Common myeloid progenitor, CD34-positive (primary cell): ENCODE results near the gene YAP1.

ENCODE experiments used
- CTCF ChIA-PET: fragments of 350-600 bp; sonication (Branson Sonifier 250); formaldehyde crosslinking; loops from one replicate; lab custom pipeline; 2021; ENCODE audit warnings: antibody characterized with exemption; lab: Charles Lee
- POLR2A ChIA-PET: fragments of 350-600 bp; sonication (Branson Sonifier 250); formaldehyde crosslinking; loops from one replicate; lab custom pipeline; 2021; ENCODE audit warnings: antibody characterized with exemption; lab: Charles Lee
- DNase-seq, 3 donors: peaks; one replicate each; pipeline versions ENCODE4 v3.0.0 to v3.0.0-alpha.2; 2013
- H3K27ac ChIP-seq, 2 experiments: 1 replicate in 1 of 2; 2 replicates in 1 of 2; pipeline ENCODE4 v1.7.0; 2013; ENCODE audit warnings: inconsistent platforms in 2 of 2, low read length in 2 of 2, mild to moderate bottlenecking in 2 of 2, low read depth in 1 of 2, moderate library complexity in 1 of 2; ENCODE audit not compliant: severe bottlenecking in 2 of 2, insufficient read depth in 1 of 2, poor library complexity in 1 of 2
- H3K27me3 ChIP-seq, 5 experiments: replicated peaks in 2 of 5; 1 replicate in 3 of 5; 2 replicates in 2 of 5; pipeline versions ENCODE4 v1.6.1 to v1.7.0; 2013; ENCODE audit warnings: low read length in 4 of 5, mild to moderate bottlenecking in 2 of 5, moderate library complexity in 2 of 5, inconsistent platforms in 1 of 5; ENCODE audit not compliant: insufficient read depth in 5 of 5, control insufficient read depth in 4 of 5
- H3K36me3 ChIP-seq, 4 experiments: 1 replicate in 2 of 4; 2 replicates in 2 of 4; pipeline versions ENCODE4 v1.6.1 to v1.7.0; 2013; ENCODE audit warnings: low read length in 3 of 4, control low read depth in 1 of 4, mild to moderate bottlenecking in 1 of 4; ENCODE audit not compliant: control insufficient read depth in 4 of 4, insufficient read depth in 4 of 4
- H3K4me1 ChIP-seq, 4 experiments: 1 replicate in 3 of 4; 2 replicates in 1 of 4; pipeline versions ENCODE4 v1.6.1 to v1.7.1; 2013; ENCODE audit warnings: low read length in 3 of 4, mild to moderate bottlenecking in 3 of 4, control low read depth in 1 of 4, inconsistent platforms in 1 of 4, moderate library complexity in 1 of 4; ENCODE audit not compliant: control insufficient read depth in 4 of 4, insufficient read depth in 4 of 4; ENCODE audit errors: control extremely low read depth in 1 of 4
- H3K4me3 ChIP-seq, 7 experiments: 1 replicate in 4 of 7; 2 replicates in 3 of 7; pipeline versions ENCODE4 v1.5.1 to v1.7.0; 2013; ENCODE audit warnings: mild to moderate bottlenecking in 7 of 7, low read length in 6 of 7, moderate library complexity in 6 of 7, inconsistent platforms in 2 of 7, low read depth in 2 of 7, control low read depth in 1 of 7; ENCODE audit not compliant: insufficient read depth in 4 of 7, control insufficient read depth in 1 of 7; ENCODE audit errors: extremely low read depth in 1 of 7
- H3K9me3 ChIP-seq, 5 experiments: 1 replicate in 4 of 5; 2 replicates in 1 of 5; pipeline versions ENCODE4 v1.6.1 to v1.7.1; 2013; ENCODE audit warnings: low read length in 4 of 5, mild to moderate bottlenecking in 2 of 5, inconsistent platforms in 1 of 5, low read depth in 1 of 5, moderate library complexity in 1 of 5; ENCODE audit not compliant: control insufficient read depth in 4 of 5, insufficient read depth in 2 of 5; ENCODE audit errors: control extremely low read depth in 1 of 5
- WGBS: methylation state at CpG from one replicate; pipeline ENCODE4 v1.1.5; 2013; ENCODE audit not compliant: insufficient coverage; 5-methylcytosine and 5-hydroxymethylcytosine counted together

YAP1 gene

GRCh38 chr11:102157219-102157618 is 47.0 kb downstream of the YAP1 start:
- H3K27me3 ChIP-seq = peaks cover 4 to 30% (median 19%) of the 10 kb centered on the region in 5 experiments
- H3K4me1 ChIP-seq = no peaks in the 10 kb centered on the region
- POLR2A ChIA-PET = no interaction called here
- H3K4me3 ChIP-seq = no peak overlapping the region
- no peak for DNase-seq
- CTCF ChIA-PET = no interaction called here
- WGBS = 100% methylated on average over 1 of the region's 2 CpGs
- H3K9me3 ChIP-seq = no peaks in the 10 kb centered on the region
- no peak overlapping the region for H3K27ac ChIP-seq
- H3K36me3 ChIP-seq = no peaks in the 10 kb centered on the region

GRCh38 chr11:102158164-102158735 is 48.0 kb downstream of the YAP1 start:
- ChIA-PET POLR2A (no interaction called here), CTCF (no interaction called here)
- 80% methylated on average over 2 of the region's 2 CpGs for WGBS
- Histone ChIP-seq H3K4me3 (no peak overlapping the region), H3K27ac (no peak overlapping the region), H3K27me3 (peaks cover 4 to 26% (median 14%) of the 10 kb centered on the region in 5 experiments), H3K9me3 (no peaks in the 10 kb centered on the region), H3K4me1 (no peaks in the 10 kb centered on the region), H3K36me3 (no peaks in the 10 kb centered on the region)
- no peak for DNase-seq

GRCh38 chr11:102163368-102163767 is 53.1 kb downstream of the YAP1 start:
- Histone ChIP-seq H3K9me3 (no peaks in the 10 kb centered on the region), H3K4me1 (no peaks in the 10 kb centered on the region), H3K4me3 (no peak overlapping the region), H3K36me3 (no peaks in the 10 kb centered on the region), H3K27ac (no peak overlapping the region), H3K27me3 (peaks cover 2 to 31% (median 22%) of the 10 kb centered on the region in 5 experiments)
- POLR2A ChIA-PET = no interaction called here
- WGBS = 100% methylated on average over 2 of the region's 4 CpGs
- no peak for DNase-seq
- CTCF ChIA-PET = no interaction called here

GRCh38 chr11:102166175-102167064 is 56.2 kb downstream of the YAP1 start:
- H3K27me3 ChIP-seq = peaks cover 0 to 26% (median 18%) of the 10 kb centered on the region in 5 experiments
- ChIA-PET POLR2A (no interaction called here), CTCF (no interaction called here)
- H3K4me1 ChIP-seq = no peaks in the 10 kb centered on the region
- DNase-seq = no peak
- H3K27ac ChIP-seq = no peak overlapping the region
- no peaks in the 10 kb centered on the region for H3K9me3 ChIP-seq
- no peaks in the 10 kb centered on the region for H3K36me3 ChIP-seq
- H3K4me3 ChIP-seq = no peak overlapping the region
- WGBS = 94% methylated on average over 4 of the region's 6 CpGs

GRCh38 chr11:102168481-102168880 is 58.2 kb downstream of the YAP1 start:
- Histone ChIP-seq H3K9me3 (no peaks in the 10 kb centered on the region), H3K27ac (no peak overlapping the region), H3K4me3 (no peak overlapping the region), H3K27me3 (peaks cover 0 to 34% (median 19%) of the 10 kb centered on the region in 5 experiments), H3K36me3 (no peaks in the 10 kb centered on the region), H3K4me1 (no peaks in the 10 kb centered on the region)
- CTCF ChIA-PET = no interaction called here
- DNase-seq = no peak
- WGBS = 50% methylated on average over 1 of the region's 1 CpG
- POLR2A ChIA-PET = no interaction called here

- POLR2A ChIA-PET = no interaction called here
- CTCF ChIA-PET = interaction anchor here (1.0 kb wide), 1 partner anchor 29 kb away, joined by 3 read pairs; no protein-coding TSS in a partner anchor
- no peaks in the 10 kb centered on the region for H3K9me3 ChIP-seq
- no peak overlapping the region for H3K27ac ChIP-seq
- H3K36me3 ChIP-seq = no peaks in the 10 kb centered on the region
- peaks cover 0 to 38% (median 10%) of the 10 kb centered on the region in 5 experiments for H3K27me3 ChIP-seq
- no peak overlapping the region for H3K4me3 ChIP-seq
- H3K4me1 ChIP-seq = no peaks in the 10 kb centered on the region
- DNase-seq = no peak
Observed at GRCh38 chr11:102171101-102171500, 60.9 kb downstream of the YAP1 start.
